ENCODE results near the gene ANAPC10.

The ANAPC10 gene

GRCh38 chr4:145101091-145101490 lies 3.1 kb upstream of the ANAPC10 start:
- DNase-seq (ENCODE audit: insufficient read length) = no peak
- TF ChIP-seq POLR2A (IDR thresholded peaks at IDR 0.05; ENCODE audit: low read depth, low read length) (no peak), TAF1 (IDR thresholded peaks at IDR 0.05; ENCODE audit: borderline replicate concordance, low read depth, low read length) (no peak), POLR2AphosphoS5 (IDR thresholded peaks at IDR 0.05; ENCODE audit: low read depth, low read length) (no peak)
- FAIRE-seq = no peak

- TF ChIP-seq TAF1 (IDR thresholded peaks at IDR 0.05; ENCODE audit: borderline replicate concordance, low read depth, low read length) (no peak), POLR2AphosphoS5 (IDR thresholded peaks at IDR 0.05; ENCODE audit: low read depth, low read length) (no peak), POLR2A (IDR thresholded peaks at IDR 0.05; ENCODE audit: low read depth, low read length) (no peak)
- no peak for FAIRE-seq
- DNase-seq (ENCODE audit: insufficient read length) = no peak
Observed at GRCh38 chr4:145099653-145100052, 1.7 kb upstream of the ANAPC10 start.

GRCh38 chr4:145098675-145099037 lies 660 bp upstream of the ANAPC10 start:
- no peak for TF ChIP-seq TAF1 (IDR thresholded peaks at IDR 0.05; ENCODE audit: borderline replicate concordance, low read depth, low read length)
- no peak for TF ChIP-seq POLR2AphosphoS5 (IDR thresholded peaks at IDR 0.05; ENCODE audit: low read depth, low read length)
- TF ChIP-seq POLR2A (IDR thresholded peaks at IDR 0.05; ENCODE audit: low read depth, low read length) = no peak; the same call in 1 of the 2 replicates
- FAIRE-seq (peak; percentile 87), DNase-seq (ENCODE audit: insufficient read length) (peak; percentile 1)

- no peak for DNase-seq (ENCODE audit: insufficient read length)
- TF ChIP-seq POLR2AphosphoS5 (IDR thresholded peaks at IDR 0.05; ENCODE audit: low read depth, low read length) (no peak), POLR2A (IDR thresholded peaks at IDR 0.05; ENCODE audit: low read depth, low read length) (no peak), TAF1 (IDR thresholded peaks at IDR 0.05; ENCODE audit: borderline replicate concordance, low read depth, low read length) (no peak)
- FAIRE-seq = no peak
Observed at GRCh38 chr4:145097331-145097820, 620 bp downstream of the ANAPC10 start.

GRCh38 chr4:145093638-145094037 lies 4.4 kb downstream of the ANAPC10 start:
- FAIRE-seq (no peak), DNase-seq (ENCODE audit: insufficient read length) (no peak)
- TF ChIP-seq POLR2AphosphoS5 (IDR thresholded peaks at IDR 0.05; ENCODE audit: low read depth, low read length) = no peak
- no peak for TF ChIP-seq POLR2A (IDR thresholded peaks at IDR 0.05; ENCODE audit: low read depth, low read length)
- TF ChIP-seq TAF1 (IDR thresholded peaks at IDR 0.05; ENCODE audit: borderline replicate concordance, low read depth, low read length) = no peak

- FAIRE-seq = no peak
- DNase-seq (ENCODE audit: insufficient read length) = no peak
- TF ChIP-seq POLR2AphosphoS5 (IDR thresholded peaks at IDR 0.05; ENCODE audit: low read depth, low read length) (no peak), POLR2A (IDR thresholded peaks at IDR 0.05; ENCODE audit: low read depth, low read length) (no peak), TAF1 (IDR thresholded peaks at IDR 0.05; ENCODE audit: borderline replicate concordance, low read depth, low read length) (no peak)
Observed at GRCh38 chr4:145090380-145090779, 7.6 kb downstream of the ANAPC10 start.

GRCh38 chr4:145083891-145084605 lies 13.9 kb downstream of the ANAPC10 start:
- FAIRE-seq (no peak), DNase-seq (ENCODE audit: insufficient read length) (no peak)
- TF ChIP-seq POLR2A (IDR thresholded peaks at IDR 0.05; ENCODE audit: low read depth, low read length) (no peak), POLR2AphosphoS5 (IDR thresholded peaks at IDR 0.05; ENCODE audit: low read depth, low read length) (no peak), TAF1 (IDR thresholded peaks at IDR 0.05; ENCODE audit: borderline replicate concordance, low read depth, low read length) (no peak)

GRCh38 chr4:145081756-145082155 lies 16.2 kb downstream of the ANAPC10 start:
- FAIRE-seq (no peak), DNase-seq (ENCODE audit: insufficient read length) (no peak)
- TF ChIP-seq POLR2AphosphoS5 (IDR thresholded peaks at IDR 0.05; ENCODE audit: low read depth, low read length) = no peak
- no peak for TF ChIP-seq TAF1 (IDR thresholded peaks at IDR 0.05; ENCODE audit: borderline replicate concordance, low read depth, low read length)
- no peak for TF ChIP-seq POLR2A (IDR thresholded peaks at IDR 0.05; ENCODE audit: low read depth, low read length)

GRCh38 chr4:145076469-145076855 lies 21.5 kb downstream of the ANAPC10 start:
- DNase-seq (ENCODE audit: insufficient read length) = no peak
- TF ChIP-seq POLR2AphosphoS5 (IDR thresholded peaks at IDR 0.05; ENCODE audit: low read depth, low read length) (no peak), POLR2A (IDR thresholded peaks at IDR 0.05; ENCODE audit: low read depth, low read length) (no peak), TAF1 (IDR thresholded peaks at IDR 0.05; ENCODE audit: borderline replicate concordance, low read depth, low read length) (no peak)
- no peak for FAIRE-seq

GRCh38 chr4:145075742-145076468 lies 22.1 kb downstream of the ANAPC10 start:
- no peak for TF ChIP-seq POLR2AphosphoS5 (IDR thresholded peaks at IDR 0.05; ENCODE audit: low read depth, low read length)
- TF ChIP-seq TAF1 (IDR thresholded peaks at IDR 0.05; ENCODE audit: borderline replicate concordance, low read depth, low read length) = no peak
- TF ChIP-seq POLR2A (IDR thresholded peaks at IDR 0.05; ENCODE audit: low read depth, low read length) = no peak
- FAIRE-seq (no peak), DNase-seq (ENCODE audit: insufficient read length) (no peak)

GRCh38 chr4:145071560-145071959 lies 26.4 kb downstream of the ANAPC10 start:
- FAIRE-seq (no peak), DNase-seq (ENCODE audit: insufficient read length) (no peak)
- TF ChIP-seq POLR2A (IDR thresholded peaks at IDR 0.05; ENCODE audit: low read depth, low read length) = no peak
- no peak for TF ChIP-seq TAF1 (IDR thresholded peaks at IDR 0.05; ENCODE audit: borderline replicate concordance, low read depth, low read length)
- no peak for TF ChIP-seq POLR2AphosphoS5 (IDR thresholded peaks at IDR 0.05; ENCODE audit: low read depth, low read length)

GRCh38 chr4:145069361-145069760 lies 28.6 kb downstream of the ANAPC10 start:
- DNase-seq (ENCODE audit: insufficient read length) (no peak), FAIRE-seq (no peak)
- no peak for TF ChIP-seq POLR2A (IDR thresholded peaks at IDR 0.05; ENCODE audit: low read depth, low read length)
- TF ChIP-seq TAF1 (IDR thresholded peaks at IDR 0.05; ENCODE audit: borderline replicate concordance, low read depth, low read length) = no peak
- TF ChIP-seq POLR2AphosphoS5 (IDR thresholded peaks at IDR 0.05; ENCODE audit: low read depth, low read length) = no peak
